GM11168 (cell line): ENCODE data around the gene PEX3.

Source experiments
- in situ Hi-C: fragments of 300-500 bp; cut with MboI; formaldehyde crosslinking; loops from one replicate; pipeline ENCODE4 v1.12.0; 2022; ENCODE audit warnings: low sequenced_read_pairs; ENCODE audit not compliant: unreplicated experiment

Gene PEX3

DNA sequence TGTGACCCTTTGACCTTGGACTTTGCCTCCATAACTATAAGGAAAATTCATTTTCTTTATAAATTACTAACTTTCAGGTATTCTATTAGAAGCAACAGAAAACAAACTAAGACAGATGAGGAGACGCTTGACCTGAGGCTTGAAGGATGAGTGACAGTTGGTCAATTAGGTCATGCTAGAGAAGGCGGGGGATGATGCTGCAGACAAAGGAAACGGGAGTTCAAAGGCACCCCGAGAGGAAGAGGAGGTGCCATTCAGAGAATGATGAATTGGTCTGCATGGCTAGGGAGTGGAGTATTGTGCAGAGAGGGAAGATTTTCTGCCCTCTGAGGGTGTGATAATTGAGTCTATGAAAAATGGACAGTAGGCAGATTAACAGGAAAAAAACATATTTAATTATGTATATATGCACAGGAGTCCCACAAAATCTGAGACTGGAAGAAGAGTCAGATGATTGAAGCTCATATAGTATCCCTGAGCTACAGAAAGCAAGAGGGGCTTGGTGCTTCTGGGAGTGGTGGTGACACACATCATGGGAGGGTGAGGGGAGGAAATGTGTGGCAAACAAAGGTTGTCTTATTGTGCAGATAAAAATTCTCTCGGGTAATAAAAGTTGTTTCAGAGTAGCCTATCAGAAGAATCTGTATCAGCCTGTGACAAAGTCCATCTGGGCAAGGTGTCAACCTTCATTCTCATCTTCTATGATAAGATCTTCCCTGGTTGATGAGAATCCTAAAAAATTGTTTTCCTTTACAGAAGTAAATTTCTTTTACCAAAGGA lies 81.3 kb downstream of the PEX3 start:
- in situ Hi-C loops: no loop called here

DNA sequence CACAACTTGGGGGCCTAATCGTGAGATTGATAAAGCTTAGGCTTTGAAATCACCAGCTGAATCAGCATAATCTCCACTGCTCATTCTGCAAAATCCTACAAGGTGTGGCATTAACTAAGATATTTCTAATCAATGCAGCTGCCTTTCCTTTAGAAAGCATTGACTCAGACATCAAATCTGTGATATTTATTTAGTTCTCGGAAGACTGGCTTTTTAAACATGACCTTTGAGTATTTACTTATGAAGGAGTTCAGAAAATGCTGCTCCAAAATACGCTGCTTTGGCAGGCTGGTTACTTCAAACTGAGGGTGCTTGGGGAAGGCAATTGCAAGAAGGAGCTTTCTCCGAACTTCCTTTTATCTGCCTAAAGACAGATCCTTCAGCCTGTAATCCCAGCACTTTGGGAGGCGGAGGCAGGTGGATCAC lies 84.6 kb downstream of the PEX3 start:
- in situ Hi-C loops: no loop called here

DNA sequence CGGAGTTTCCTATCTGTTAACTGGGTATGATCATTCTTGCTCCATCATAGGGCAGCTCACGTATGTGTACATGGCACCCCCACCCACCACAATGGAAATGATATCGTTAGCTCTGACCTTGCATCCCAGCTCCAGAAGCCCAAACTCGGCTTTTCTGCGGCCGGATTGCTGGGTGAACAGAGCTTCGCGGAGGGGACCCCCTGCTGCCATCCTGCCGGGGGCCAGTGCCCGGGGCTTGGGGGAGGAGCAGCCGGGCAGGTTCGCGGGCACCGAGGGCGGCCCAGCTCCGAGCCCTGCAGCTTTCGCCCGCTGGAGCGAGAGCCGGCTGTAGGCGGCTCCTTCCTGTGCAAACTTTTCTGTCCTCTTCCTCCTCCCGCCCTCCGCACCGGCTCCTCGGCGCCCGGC lies 85.9 kb downstream of the PEX3 start:
- in situ Hi-C loops: no loop called here

DNA sequence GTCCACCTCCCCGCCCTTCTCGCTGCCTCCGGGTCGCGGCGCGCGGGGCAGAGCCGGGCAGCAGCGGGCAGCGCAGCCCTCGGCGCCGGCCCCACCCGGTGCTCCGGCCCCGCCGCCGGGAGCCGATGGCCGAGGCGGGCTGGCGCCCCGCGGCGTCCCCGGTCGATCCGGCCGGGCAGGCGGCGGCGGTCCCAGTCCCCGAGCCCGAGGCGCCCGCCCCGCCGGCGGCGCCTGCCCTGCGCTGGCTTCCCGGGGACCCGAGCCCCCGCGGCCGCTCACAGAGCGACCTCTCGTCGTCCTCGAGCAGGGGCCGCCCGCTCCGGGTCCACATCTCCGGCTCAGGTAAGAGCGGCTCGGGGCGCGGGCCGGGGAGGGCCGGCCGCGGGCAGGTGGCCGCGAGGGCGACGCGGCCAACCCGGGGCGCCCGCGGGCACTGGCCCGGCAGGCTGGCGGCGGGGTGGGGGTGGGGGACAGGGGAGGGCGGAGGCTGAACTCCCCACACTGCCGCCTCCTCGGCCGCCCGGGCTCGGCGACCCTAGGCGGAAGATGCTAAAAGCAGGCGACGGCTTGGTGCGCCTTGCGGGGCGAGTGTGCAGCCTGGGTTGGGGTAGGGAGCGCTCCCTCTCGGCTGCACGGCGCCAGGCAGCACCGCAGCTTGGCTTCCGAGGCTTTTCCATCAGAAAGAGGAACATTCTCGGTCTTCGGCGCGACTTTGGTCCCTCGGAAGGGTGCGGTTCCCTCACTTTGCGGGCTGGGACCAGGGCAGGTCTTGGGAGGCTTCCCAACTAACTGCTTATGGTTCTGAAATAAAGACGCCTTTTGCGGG lies 86.5 kb downstream of the PEX3 start:
- in situ Hi-C loops: no loop called here

DNA sequence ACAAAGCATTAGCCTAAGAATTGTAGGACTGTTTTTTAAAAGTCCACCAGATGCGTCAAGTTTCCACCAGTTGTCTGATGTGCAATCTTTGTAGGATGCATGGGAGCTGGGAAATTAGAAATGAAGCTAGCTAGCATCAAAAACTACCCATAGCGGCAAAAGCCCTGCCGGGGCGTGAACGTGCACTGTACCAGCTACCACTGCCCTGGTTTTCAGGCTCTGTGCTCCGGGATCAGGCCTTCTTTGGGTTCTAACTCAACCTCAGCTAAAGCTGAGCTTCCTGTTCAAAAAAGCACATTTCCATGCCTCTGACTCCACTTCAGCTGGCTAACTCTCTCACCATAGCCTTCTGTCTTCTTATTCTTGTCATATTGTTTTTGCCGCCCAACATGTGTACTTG lies 87.8 kb downstream of the PEX3 start:
- in situ Hi-C loops: no loop called here

DNA sequence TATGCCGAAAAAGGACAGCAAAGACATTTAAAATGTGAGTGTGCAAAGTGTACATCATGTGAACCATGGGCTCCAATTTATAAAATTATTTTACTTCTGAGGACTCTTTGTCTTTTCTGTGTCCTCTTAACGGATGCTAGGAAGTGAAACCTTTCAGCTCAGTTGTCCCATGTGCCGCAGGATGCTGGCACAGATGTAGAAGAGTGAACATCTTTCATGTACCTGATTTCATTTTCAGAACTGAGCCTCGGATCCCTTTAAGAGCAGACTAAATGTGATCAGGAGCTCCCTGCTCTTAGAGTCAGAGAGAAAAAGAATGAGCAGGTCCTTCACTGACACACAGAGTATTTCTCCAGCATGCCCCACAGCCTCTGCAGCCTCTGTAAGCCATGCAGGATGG lies 88.5 kb downstream of the PEX3 start:
- in situ Hi-C loops: no loop called here

DNA sequence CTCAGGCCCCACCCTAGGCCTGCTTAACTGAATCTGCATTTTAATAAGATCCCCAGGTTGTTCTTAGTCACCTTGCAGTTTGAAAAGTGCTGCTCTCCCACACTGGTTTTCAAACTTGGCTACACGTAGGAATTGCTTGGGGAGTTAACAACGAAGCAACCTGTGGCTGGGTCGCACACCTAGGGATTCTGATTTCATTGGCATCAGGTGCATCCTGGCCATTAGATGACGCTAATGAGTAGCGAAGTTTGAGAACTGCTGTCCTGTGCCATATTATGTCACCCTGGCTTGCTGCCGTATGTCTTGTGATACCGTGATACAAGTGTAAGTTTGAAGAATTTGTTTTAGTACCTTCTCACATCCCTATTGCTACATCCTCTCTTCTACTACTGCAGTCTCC lies 89.1 kb downstream of the PEX3 start:
- in situ Hi-C loops: no loop called here

DNA sequence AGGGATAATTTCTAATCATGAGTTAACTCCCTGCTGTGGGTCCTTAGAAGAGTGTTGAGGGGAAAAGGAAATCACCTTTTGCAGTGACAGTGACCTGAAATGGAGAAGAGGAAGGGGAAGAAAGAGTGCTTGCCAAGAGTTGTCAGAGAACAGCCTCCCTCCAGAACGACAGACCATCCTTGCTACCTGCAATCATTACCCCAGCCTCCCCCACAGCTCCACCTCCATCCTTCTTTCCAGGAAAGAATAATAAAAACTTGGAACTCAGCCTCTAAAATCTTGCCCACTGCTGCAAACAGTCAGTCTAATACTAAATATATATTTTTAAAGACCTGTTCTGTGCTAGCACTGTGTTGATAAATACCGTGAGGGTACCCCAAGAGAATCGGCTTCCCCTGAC lies 89.6 kb downstream of the PEX3 start:
- in situ Hi-C loops: no loop called here
